Uterus (tissue), 4 donors: ENCODE data around the gene ADAM23. TPM values are rescaled to one million over a fixed set of nuclear protein-coding genes. Genes with fewer than 3 reads are reported as not detected.

Source experiments
- DNase-seq, 2 donors: peaks; one replicate each; pipeline ENCODE4 v3.0.0-alpha.2; 2019 to 2020
- H3K27ac ChIP-seq, 2 donors: fragments of 200-600 bp; sonication (generic); 1 replicate in 1 of 2; 2 replicates in 1 of 2; pipeline ENCODE4 v1.5.1; 2016 to 2018
- H3K27me3 ChIP-seq, 2 donors: fragments of 200-600 bp; sonication (generic); one replicate each; pipeline ENCODE4 v1.5.1; 2018 to 2019; ENCODE audit warnings: control low read depth in 1 of 2
- H3K36me3 ChIP-seq, 2 donors: fragments of 200-600 bp; sonication (generic); one replicate each; pipeline ENCODE4 v1.5.1; 2019; ENCODE audit warnings: control low read depth in 1 of 2
- H3K4me1 ChIP-seq, 2 donors: fragments of 200-600 bp; sonication (generic); one replicate each; pipeline ENCODE4 v1.5.1; 2018 to 2019; ENCODE audit warnings: control low read depth in 1 of 2
- H3K4me3 ChIP-seq, 2 donors: fragments of 200-600 bp; sonication (generic); 1 replicate in 1 of 2; 2 replicates in 1 of 2; pipeline ENCODE4 v1.5.1; 2018 to 2019; ENCODE audit warnings: mild to moderate bottlenecking in 1 of 2
- H3K9me3 ChIP-seq, 2 donors: fragments of 200-600 bp; sonication (generic); one replicate each; pipeline ENCODE4 v1.5.1; 2019; ENCODE audit warnings: control low read depth in 1 of 2
- POLR2A ChIP-seq, 2 donors: fragments of 450-650 bp; IDR thresholded peaks; one replicate each; pipeline ENCODE4 v1.6.1; 2016; ENCODE audit warnings: antibody characterized with exemption in 2 of 2, mild to moderate bottlenecking in 1 of 2, moderate library complexity in 1 of 2
- intact Hi-C: fragments of 100-400 bp; cut with DNase I; formaldehyde crosslinking; loops from one replicate; pipeline ENCODE4 v1.15.1; 2023; ENCODE audit warnings: low total_unique reads
- total RNA-seq, 4 donors: library from RNA; depleted of rRNA in 3 of 4; stranded (reverse); fragments of >200 nt in 3 of 4; gene quantifications; one replicate each; pipeline versions ENCODE4 v1.1.0 to v1.2.4, GENCODE V29; 2014 to 2023
- TF ChIP-seq, protein P1 (sequence below), 4 experiments: fragments of 200-600 bp in 2 of 4; fragments of 450-650 bp in 2 of 4; sonication (generic) in 2 of 4; IDR thresholded peaks; one replicate each; pipeline ENCODE4 v1.5.1; 2016 to 2019; ENCODE audit warnings: antibody characterized with exemption in 4 of 4, mild to moderate bottlenecking in 2 of 4, moderate library complexity in 1 of 4
- donor health status: DM: yes; HTN: yes; CAD: no.

The ADAM23 gene
- total RNA-seq, 4 donors from 2014 or later = 0.59 to 11.9 (median 2.4) TPM

DNA sequence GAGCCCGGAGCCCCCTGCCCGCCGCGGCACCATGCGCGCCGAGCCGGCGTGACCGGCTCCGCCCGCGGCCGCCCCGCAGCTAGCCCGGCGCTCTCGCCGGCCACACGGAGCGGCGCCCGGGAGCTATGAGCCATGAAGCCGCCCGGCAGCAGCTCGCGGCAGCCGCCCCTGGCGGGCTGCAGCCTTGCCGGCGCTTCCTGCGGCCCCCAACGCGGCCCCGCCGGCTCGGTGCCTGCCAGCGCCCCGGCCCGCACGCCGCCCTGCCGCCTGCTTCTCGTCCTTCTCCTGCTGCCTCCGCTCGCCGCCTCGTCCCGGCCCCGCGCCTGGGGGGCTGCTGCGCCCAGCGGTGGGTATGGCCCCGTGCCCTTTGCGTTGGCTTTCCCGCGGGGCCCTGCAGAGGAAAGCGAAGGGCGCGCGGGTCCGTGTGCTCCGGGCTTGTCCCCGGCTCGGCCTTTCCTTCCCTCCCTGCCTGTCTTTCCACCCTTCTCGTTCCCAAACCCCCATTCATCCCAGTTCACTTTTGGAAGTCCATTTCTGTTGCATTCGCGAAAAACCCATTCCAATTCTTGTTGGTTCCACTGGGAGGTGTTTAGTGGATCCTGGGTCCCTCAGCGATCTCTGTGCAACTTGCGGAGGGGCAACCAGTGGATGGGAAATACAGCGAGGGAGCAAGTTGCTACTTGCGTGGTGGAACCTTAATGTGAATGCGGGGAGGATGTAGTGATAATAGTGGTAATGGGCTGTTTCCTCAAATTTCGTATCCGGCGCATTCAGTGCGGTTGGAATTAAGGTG lies 599 bp downstream of the ADAM23 start:
- Histone ChIP-seq H3K27ac (peak overlapping the region in 1 of 2 donors; percentile 39), H3K4me3 (peak overlapping the region; percentile 17 to 44), H3K36me3 (no peaks in the 10 kb centered on the region), H3K9me3 (no peaks in the 10 kb centered on the region), H3K4me1 (peaks cover 0 to 5% of the 10 kb centered on the region in 2 donors), H3K27me3 (peaks cover 0 to 27% of the 10 kb centered on the region in 2 donors)
- TF ChIP-seq POLR2A (IDR thresholded peaks at IDR 0.05) = no peak
- TF ChIP-seq, protein P1, sequence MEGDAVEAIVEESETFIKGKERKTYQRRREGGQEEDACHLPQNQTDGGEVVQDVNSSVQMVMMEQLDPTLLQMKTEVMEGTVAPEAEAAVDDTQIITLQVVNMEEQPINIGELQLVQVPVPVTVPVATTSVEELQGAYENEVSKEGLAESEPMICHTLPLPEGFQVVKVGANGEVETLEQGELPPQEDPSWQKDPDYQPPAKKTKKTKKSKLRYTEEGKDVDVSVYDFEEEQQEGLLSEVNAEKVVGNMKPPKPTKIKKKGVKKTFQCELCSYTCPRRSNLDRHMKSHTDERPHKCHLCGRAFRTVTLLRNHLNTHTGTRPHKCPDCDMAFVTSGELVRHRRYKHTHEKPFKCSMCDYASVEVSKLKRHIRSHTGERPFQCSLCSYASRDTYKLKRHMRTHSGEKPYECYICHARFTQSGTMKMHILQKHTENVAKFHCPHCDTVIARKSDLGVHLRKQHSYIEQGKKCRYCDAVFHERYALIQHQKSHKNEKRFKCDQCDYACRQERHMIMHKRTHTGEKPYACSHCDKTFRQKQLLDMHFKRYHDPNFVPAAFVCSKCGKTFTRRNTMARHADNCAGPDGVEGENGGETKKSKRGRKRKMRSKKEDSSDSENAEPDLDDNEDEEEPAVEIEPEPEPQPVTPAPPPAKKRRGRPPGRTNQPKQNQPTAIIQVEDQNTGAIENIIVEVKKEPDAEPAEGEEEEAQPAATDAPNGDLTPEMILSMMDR (IDR thresholded peaks at IDR 0.05) = no peak
- intact Hi-C loops = no loop called here
- DNase-seq = no peak

GRCh38 chr2:206445948-206446347 lies 2.6 kb downstream of the ADAM23 start:
- Histone ChIP-seq H3K9me3 (no peaks in the 10 kb centered on the region), H3K36me3 (no peaks in the 10 kb centered on the region), H3K4me1 (peaks cover 0 to 5% of the 10 kb centered on the region in 2 donors), H3K4me3 (no peak overlapping the region), H3K27me3 (peaks cover 0 to 13% of the 10 kb centered on the region in 2 donors), H3K27ac (no peak overlapping the region)
- intact Hi-C loops = no loop called here
- DNase-seq = no peak
- TF ChIP-seq, protein P1 (IDR thresholded peaks at IDR 0.05) = no peak
- TF ChIP-seq POLR2A (IDR thresholded peaks at IDR 0.05) = no peak

GRCh38 chr2:206452242-206452641 lies 8.9 kb downstream of the ADAM23 start:
- Histone ChIP-seq H3K36me3 (no peaks in the 10 kb centered on the region), H3K4me1 (no peaks in the 10 kb centered on the region), H3K27ac (no peak overlapping the region), H3K4me3 (no peak overlapping the region), H3K9me3 (no peaks in the 10 kb centered on the region), H3K27me3 (no peaks in the 10 kb centered on the region)
- DNase-seq = no peak
- intact Hi-C loops = no loop called here
- no peak for TF ChIP-seq POLR2A (IDR thresholded peaks at IDR 0.05)
- TF ChIP-seq, protein P1 (IDR thresholded peaks at IDR 0.05) = no peak

GRCh38 chr2:206452750-206453149 lies 9.4 kb downstream of the ADAM23 start:
- TF ChIP-seq POLR2A (IDR thresholded peaks at IDR 0.05) = no peak
- TF ChIP-seq, protein P1 (IDR thresholded peaks at IDR 0.05) = no peak
- intact Hi-C loops = no loop called here

GRCh38 chr2:206456078-206456754 lies 12.9 kb downstream of the ADAM23 start:
- no peaks in the 10 kb centered on the region for H3K9me3 ChIP-seq
- DNase-seq = no peak
- H3K4me3 ChIP-seq = no peak overlapping the region
- no peaks in the 10 kb centered on the region for H3K36me3 ChIP-seq
- intact Hi-C loops = no loop called here
- H3K4me1 ChIP-seq = no peaks in the 10 kb centered on the region
- no peak overlapping the region for H3K27ac ChIP-seq
- TF ChIP-seq POLR2A (IDR thresholded peaks at IDR 0.05) = no peak
- TF ChIP-seq, protein P1 (IDR thresholded peaks at IDR 0.05) = no peak
- no peaks in the 10 kb centered on the region for H3K27me3 ChIP-seq

More at GRCh38 chr2:206452750-206453149, 9.4 kb downstream of the ADAM23 start:
- H3K27me3 ChIP-seq = no peaks in the 10 kb centered on the region
- DNase-seq = no peak
- no peaks in the 10 kb centered on the region for H3K9me3 ChIP-seq
- no peaks in the 10 kb centered on the region for H3K4me1 ChIP-seq
- no peak overlapping the region for H3K27ac ChIP-seq
- no peaks in the 10 kb centered on the region for H3K36me3 ChIP-seq
- no peak overlapping the region for H3K4me3 ChIP-seq
